Aorta (tissue), 5 donors: ENCODE measurements around the gene DPF3. TPM values are rescaled to one million over a fixed set of nuclear protein-coding genes. Genes with fewer than 3 reads are reported as not detected.

Source experiments
- ATAC-seq: fragments of 200-7000 bp; cut with Tn5 transposase; one replicate; pipeline ENCODE4 v1.9.1; 2022; ENCODE audit warnings: moderate library complexity; ENCODE audit not compliant: low FRiP score
- DNase-seq, 2 donors: peaks; one replicate each; pipeline ENCODE4 v3.0.0-alpha.2; 2020
- H3K27ac ChIP-seq, 2 donors: one replicate each; pipeline ENCODE4 v1.5.1; 2013; ENCODE audit warnings: low read length in 2 of 2, mild to moderate bottlenecking in 2 of 2, moderate library complexity in 2 of 2, control low read depth in 1 of 2, inconsistent platforms in 1 of 2, low read depth in 1 of 2
- H3K27me3 ChIP-seq, 2 donors: one replicate each; pipeline ENCODE4 v1.6.1; 2013; ENCODE audit warnings: control low read depth in 1 of 2, low read length in 1 of 2, mild to moderate bottlenecking in 1 of 2, moderate library complexity in 1 of 2; ENCODE audit not compliant: insufficient read depth in 2 of 2, control insufficient read depth in 1 of 2
- H3K36me3 ChIP-seq, 2 donors: one replicate each; pipeline ENCODE4 v1.6.1; 2013; ENCODE audit warnings: control low read depth in 1 of 2, low read length in 1 of 2, mild to moderate bottlenecking in 1 of 2; ENCODE audit not compliant: insufficient read depth in 2 of 2, control insufficient read depth in 1 of 2
- H3K4me1 ChIP-seq, 2 donors: one replicate each; pipeline ENCODE4 v1.6.1; 2013; ENCODE audit warnings: low read length in 2 of 2, control low read depth in 1 of 2, mild to moderate bottlenecking in 1 of 2, moderate library complexity in 1 of 2; ENCODE audit not compliant: insufficient read depth in 2 of 2, control insufficient read depth in 1 of 2
- H3K4me3 ChIP-seq, 2 donors: one replicate each; pipeline ENCODE4 v1.5.1; 2013; ENCODE audit warnings: low read length in 2 of 2, control low read depth in 1 of 2, mild to moderate bottlenecking in 1 of 2
- H3K9me3 ChIP-seq: one replicate; pipeline ENCODE4 v1.6.1; 2013; ENCODE audit warnings: mild to moderate bottlenecking, low read length; ENCODE audit not compliant: control insufficient read depth
- WGBS, 2 donors: extraction: QIAGEN DNeasy Blood & Tissue Kit; methylation state at CpG; one replicate each; pipeline ENCODE4 v1.1.7; 2013; 5-methylcytosine and 5-hydroxymethylcytosine counted together
- intact Hi-C, 2 donors: fragments of 100-400 bp; cut with DNase I; formaldehyde crosslinking; loops; one replicate each; pipeline versions ENCODE4 v1.14.2 to v1.15.0; 2022
- polyA plus RNA-seq, 2 donors: library from polyadenylated mRNA; stranded (reverse); fragments of 200-250 nt; gene quantifications; one replicate each; pipeline ENCODE4 v1.2.3, GENCODE V29; 2013
- total RNA-seq, 2 donors: library from RNA; stranded (reverse); fragmentation: NEBNext Ultra II Directional; extraction: Animal tissue kit (Norgen Biotek cat#: 25700); gene quantifications; one replicate each; pipeline ENCODE4 v1.2.1, GENCODE V29; 2021
- donor health status: healthy with polysubstance abuse.
- donor health status: Bipolar disorder and iron deficiency.
- donor health status: DM: no; HTN: no; CAD: no.
- donor health status: DM: no; HTN: no; CAD: no.
- donor health status: DM: yes; HTN: yes; CAD: no.

Gene DPF3
- total and polyA plus RNA-seq, 4 donors, result 0.15 to 2.2 (median 0.70) TPM

- Histone ChIP-seq H3K27me3 (no peaks in the 10 kb centered on the region), H3K27ac (no peak overlapping the region), H3K36me3 (no peaks in the 10 kb centered on the region), H3K4me1 (no peaks in the 10 kb centered on the region), H3K9me3 (no peaks in the 10 kb centered on the region), H3K4me3 (no peak overlapping the region)
- peak; percentile 19 for ATAC-seq
- intact Hi-C loops, result no loop called here
- WGBS, 2 donors, result 42 to 63% methylated on average over 12 of the region's 12 CpGs
- DNase-seq, result no peak
These were observed 44.7 kb downstream of the DPF3 start for GRCh38 chr14:72849222-72849621.

GRCh38 chr14:72847721-72848120 lies 46.2 kb downstream of the DPF3 start:
- H3K4me3 ChIP-seq, result no peak overlapping the region
- ATAC-seq, result no peak
- WGBS, 2 donors, result 94 to 98% methylated on average over 4 of the region's 4 CpGs

GRCh38 chr14:72845683-72846082 lies 48.2 kb downstream of the DPF3 start:
- Histone ChIP-seq H3K27ac (no peak overlapping the region), H3K9me3 (no peaks in the 10 kb centered on the region), H3K4me3 (no peak overlapping the region), H3K4me1 (no peaks in the 10 kb centered on the region), H3K36me3 (no peaks in the 10 kb centered on the region), H3K27me3 (no peaks in the 10 kb centered on the region)
- intact Hi-C loops, result no loop called here
- 74 to 87% methylated on average over 4 of the region's 4 CpGs for WGBS, 2 donors
- ATAC-seq (no peak), DNase-seq (no peak)

More at GRCh38 chr14:72847721-72848120, 46.2 kb downstream of the DPF3 start:
- no peaks in the 10 kb centered on the region for H3K27me3 ChIP-seq
- no peak for DNase-seq
- H3K4me1 ChIP-seq, result no peaks in the 10 kb centered on the region
- H3K9me3 ChIP-seq, result no peaks in the 10 kb centered on the region
- H3K36me3 ChIP-seq, result no peaks in the 10 kb centered on the region
- no peak overlapping the region for H3K27ac ChIP-seq
- intact Hi-C loops, result no loop called here

- H3K9me3 ChIP-seq, result no peaks in the 10 kb centered on the region
- intact Hi-C loops, result no loop called here
- DNase-seq (no peak), ATAC-seq (no peak)
- H3K36me3 ChIP-seq, result no peaks in the 10 kb centered on the region
- H3K4me3 ChIP-seq, result no peak overlapping the region
- no peak overlapping the region for H3K27ac ChIP-seq
- H3K27me3 ChIP-seq, result no peaks in the 10 kb centered on the region
- WGBS, 2 donors, result 92 to 98% methylated on average over 4 of the region's 4 CpGs
- no peaks in the 10 kb centered on the region for H3K4me1 ChIP-seq
These were observed 48.7 kb downstream of the DPF3 start for GRCh38 chr14:72845196-72845595.

- intact Hi-C loops, result no loop called here
- 90 to 91% methylated on average over 3 of the region's 3 CpGs for whole genome bisulfite sequencing, 2 donors
- no peaks in the 10 kb centered on the region for H3K27me3 ChIP-seq
- no peak for DNase-seq
- H3K4me3 ChIP-seq, result no peak overlapping the region
- no peak for ATAC-seq
- no peak overlapping the region for H3K27ac ChIP-seq
- H3K9me3 ChIP-seq, result no peaks in the 10 kb centered on the region
- H3K36me3 ChIP-seq, result no peaks in the 10 kb centered on the region
- no peaks in the 10 kb centered on the region for H3K4me1 ChIP-seq
These were observed 49.4 kb downstream of the DPF3 start for GRCh38 chr14:72844524-72844923.

- no peak for ATAC-seq
- 89 to 92% methylated on average over 12 of the region's 12 CpGs for WGBS, 2 donors
- no peak overlapping the region for H3K4me3 ChIP-seq
- H3K27ac ChIP-seq, result no peak overlapping the region
- H3K27me3 ChIP-seq, result no peaks in the 10 kb centered on the region
- no peaks in the 10 kb centered on the region for H3K36me3 ChIP-seq
- DNase-seq, result no peak
- no peaks in the 10 kb centered on the region for H3K9me3 ChIP-seq
- intact Hi-C loops, result no loop called here
- no peaks in the 10 kb centered on the region for H3K4me1 ChIP-seq
These were observed 53.9 kb downstream of the DPF3 start for GRCh38 chr14:72839753-72840607.

- no peak for DNase-seq
- Histone ChIP-seq H3K9me3 (no peaks in the 10 kb centered on the region), H3K4me3 (no peak overlapping the region), H3K4me1 (no peaks in the 10 kb centered on the region), H3K36me3 (no peaks in the 10 kb centered on the region), H3K27me3 (no peaks in the 10 kb centered on the region), H3K27ac (no peak overlapping the region)
- intact Hi-C loops, result no loop called here
- WGBS, 2 donors, result 93% methylated on average over 12 of the region's 12 CpGs
- ATAC-seq, result no peak
These were observed 54.5 kb downstream of the DPF3 start for GRCh38 chr14:72839351-72839750.

GRCh38 chr14:72836085-72836484 lies 57.8 kb downstream of the DPF3 start:
- Histone ChIP-seq H3K27ac (no peak overlapping the region), H3K9me3 (no peaks in the 10 kb centered on the region), H3K36me3 (no peaks in the 10 kb centered on the region), H3K4me1 (no peaks in the 10 kb centered on the region), H3K27me3 (no peaks in the 10 kb centered on the region), H3K4me3 (no peak overlapping the region)
- 90 to 91% methylated on average over 4 of the region's 4 CpGs for WGBS, 2 donors
- ATAC-seq (no peak), DNase-seq (no peak)
- intact Hi-C loops, result loop anchor here in 1 of 2 donors (2.0 kb wide), 1 partner anchor 15 kb away; no protein-coding TSS in a partner anchor

GRCh38 chr14:72833174-72833573 lies 60.7 kb downstream of the DPF3 start:
- ATAC-seq (no peak), DNase-seq (no peak)
- intact Hi-C loops, result no loop called here
- no peaks in the 10 kb centered on the region for H3K36me3 ChIP-seq
- H3K9me3 ChIP-seq, result no peaks in the 10 kb centered on the region
- no peak overlapping the region for H3K4me3 ChIP-seq
- no peaks in the 10 kb centered on the region for H3K4me1 ChIP-seq
- no peaks in the 10 kb centered on the region for H3K27me3 ChIP-seq
- 94% methylated on average over 9 of the region's 9 CpGs for WGBS, 2 donors
- H3K27ac ChIP-seq, result no peak overlapping the region
